Inflammatory macrophage treated with lipopolysaccharide for 1 hour (primary cell): Measurements from ENCODE around the gene RCSD1.
"Not testable (repeated sequence)": the region's sequence is repeated elsewhere in the genome, so short reads cannot be mapped to it uniquely, and the experiment has no call there.

ENCODE experiments used
- DNase-seq, 2 donors: peaks; one replicate each; pipeline ENCODE4 v3.0.0-alpha.2; 2020 to 2022

The RCSD1 gene

DNA sequence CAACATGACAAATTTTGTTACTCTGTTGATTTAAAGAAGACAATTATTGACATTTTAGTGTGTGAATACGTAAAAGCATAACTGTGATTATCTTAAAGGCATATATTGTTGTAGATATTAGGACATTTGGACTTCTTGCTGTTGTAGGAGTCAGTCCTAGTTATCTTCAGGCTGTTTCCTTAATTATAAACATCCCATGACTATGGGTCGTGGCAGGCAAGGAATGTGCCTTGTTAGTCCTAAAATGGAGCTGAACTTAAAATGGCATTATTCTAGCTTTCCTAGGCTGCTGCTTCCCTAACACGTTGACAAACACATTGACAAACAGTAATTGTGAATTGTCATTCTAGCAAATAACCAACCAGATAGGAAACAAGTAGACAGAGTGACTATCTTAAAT is 87.3 kb downstream of the RCSD1 start:
- peak in 1 of 2 donors; percentile 3 for DNase-seq

DNA sequence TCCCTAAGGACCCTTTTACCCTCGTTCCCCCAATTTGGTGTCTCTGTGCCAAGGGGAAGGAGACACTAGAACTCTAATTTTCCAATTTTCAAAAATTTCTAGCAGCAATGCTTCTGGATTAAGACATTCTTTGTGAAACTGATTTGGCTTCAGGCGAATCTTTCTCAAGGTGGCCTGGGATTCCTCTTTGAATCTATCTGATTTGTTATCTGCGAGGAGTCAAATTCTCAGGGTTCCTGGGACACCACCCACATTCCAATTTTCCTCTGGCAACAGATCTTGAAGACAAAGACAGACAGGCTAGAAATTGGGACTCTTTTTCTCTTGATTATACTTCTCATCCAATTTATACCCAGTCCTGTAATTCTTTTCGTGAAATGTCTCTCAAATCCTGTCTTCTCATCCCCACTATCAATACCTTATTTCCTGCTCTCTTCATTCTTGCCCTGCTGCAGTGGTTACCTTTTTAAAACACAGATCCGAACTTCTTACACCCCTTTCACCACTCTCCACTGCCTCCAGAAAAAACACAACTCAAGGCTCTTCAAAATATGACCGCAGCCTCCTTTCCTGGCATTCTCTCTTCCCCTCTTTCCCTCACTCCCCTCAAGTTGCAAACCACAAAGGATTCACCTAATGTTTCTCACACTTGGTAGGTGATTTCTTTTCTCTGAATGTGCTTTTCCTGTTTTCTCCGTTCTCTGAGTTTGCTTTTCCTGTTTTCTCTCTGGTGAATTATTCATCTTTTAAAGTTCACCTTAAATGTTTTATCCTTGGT is 89.1 kb downstream of the RCSD1 start:
- no peak for DNase-seq

DNA sequence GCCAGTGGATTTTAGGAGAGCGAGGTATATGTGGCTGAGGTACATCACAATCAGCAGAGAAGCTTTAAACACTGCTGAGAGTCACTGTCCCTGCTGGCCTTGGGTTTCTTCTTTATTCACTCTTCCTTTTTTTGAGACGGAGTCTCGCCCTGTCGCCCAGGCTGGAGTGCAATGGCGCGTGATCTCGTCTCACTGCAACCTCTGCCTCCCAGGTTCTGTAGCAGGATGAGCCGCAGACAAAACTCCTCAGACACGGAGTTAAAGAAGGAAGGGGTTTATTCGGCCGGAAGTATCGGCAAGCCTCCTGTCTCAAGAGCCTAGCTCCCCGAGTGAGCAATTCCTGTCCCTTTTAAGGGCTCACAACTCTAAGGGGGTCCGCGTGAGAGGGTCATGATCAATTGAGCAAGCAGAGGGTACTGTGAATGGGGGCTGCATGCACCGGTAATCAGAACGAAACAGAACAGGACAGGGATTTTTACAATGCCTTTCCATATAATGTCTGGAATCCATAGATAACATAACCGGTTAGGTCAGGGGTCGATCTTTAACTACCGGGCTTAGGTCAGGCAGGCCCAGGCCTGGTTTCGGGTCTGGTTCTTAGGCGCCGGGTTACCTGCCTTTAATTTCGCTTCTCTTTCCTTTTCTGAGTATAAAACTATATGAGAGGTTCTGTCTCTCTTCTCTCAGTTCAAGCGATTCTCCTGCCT is 89.8 kb downstream of the RCSD1 start:
- DNase-seq = peak in 1 of 2 donors; percentile 4

DNA sequence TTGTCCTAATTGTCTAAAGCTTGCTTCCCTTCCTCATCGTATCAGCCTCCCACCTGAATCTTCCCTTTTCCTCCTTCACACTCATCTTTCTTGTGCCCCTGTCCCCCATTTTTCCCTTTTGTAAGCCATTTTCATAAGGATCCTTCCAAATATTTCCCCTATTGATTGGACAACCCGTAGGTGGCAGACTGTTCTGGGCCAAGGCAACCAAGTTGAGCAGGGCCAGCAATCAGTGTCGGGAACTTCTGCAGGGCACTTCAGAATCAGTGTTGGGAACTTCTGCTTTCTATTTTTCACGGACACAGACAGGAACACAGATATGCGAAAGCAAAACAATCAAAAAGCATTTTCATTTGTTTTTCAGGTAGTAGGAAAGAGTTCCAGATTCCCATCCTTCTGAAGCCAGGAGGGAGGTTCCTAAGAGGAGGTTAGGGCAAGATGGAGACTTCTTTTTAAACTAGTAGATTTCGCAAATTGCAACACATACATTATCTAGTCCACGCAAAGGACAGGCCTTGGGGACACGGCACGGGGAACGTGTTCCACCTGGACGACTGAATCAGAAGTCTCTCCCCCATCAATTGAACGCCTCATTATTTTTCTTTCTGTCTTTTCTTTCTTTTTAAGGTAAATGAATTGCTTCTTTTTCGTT is 91.1 kb downstream of the RCSD1 start:
- peak; percentile 56 to 64 for DNase-seq

DNA sequence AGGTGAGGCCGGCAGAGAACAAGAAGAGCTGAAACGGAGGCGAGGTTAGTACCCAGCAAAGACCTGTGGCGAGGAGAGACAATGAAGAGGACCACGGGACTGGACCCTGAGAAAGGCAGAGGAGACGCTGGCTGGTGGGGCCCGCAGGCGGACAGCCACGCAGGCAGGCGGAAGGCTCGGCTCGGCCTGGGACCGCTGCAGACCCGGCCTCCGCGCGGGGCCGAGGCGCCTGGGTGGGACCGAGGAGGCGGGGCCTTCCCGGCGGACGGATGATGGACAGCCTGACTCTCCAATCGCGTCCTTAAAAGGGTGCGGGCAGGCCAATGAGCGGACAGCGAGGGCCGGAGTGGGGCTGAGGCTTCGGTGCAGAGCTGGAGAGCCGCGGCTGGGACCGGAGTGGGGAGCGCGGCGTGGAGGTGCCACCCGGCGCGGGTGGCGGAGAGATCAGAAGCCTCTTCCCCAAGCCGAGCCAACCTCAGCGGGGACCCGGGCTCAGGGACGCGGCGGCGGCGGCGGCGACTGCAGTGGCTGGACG is 91.7 kb downstream of the RCSD1 start, which contains the start of gene MPZL1:
Gene MPZL1, plus strand, starts transcription at position 366 of the 535 bp plus-strand sequence. CDS start 170 bp downstream, outside the sequence.
- DNase-seq = peak; percentile 88 to 99

DNA sequence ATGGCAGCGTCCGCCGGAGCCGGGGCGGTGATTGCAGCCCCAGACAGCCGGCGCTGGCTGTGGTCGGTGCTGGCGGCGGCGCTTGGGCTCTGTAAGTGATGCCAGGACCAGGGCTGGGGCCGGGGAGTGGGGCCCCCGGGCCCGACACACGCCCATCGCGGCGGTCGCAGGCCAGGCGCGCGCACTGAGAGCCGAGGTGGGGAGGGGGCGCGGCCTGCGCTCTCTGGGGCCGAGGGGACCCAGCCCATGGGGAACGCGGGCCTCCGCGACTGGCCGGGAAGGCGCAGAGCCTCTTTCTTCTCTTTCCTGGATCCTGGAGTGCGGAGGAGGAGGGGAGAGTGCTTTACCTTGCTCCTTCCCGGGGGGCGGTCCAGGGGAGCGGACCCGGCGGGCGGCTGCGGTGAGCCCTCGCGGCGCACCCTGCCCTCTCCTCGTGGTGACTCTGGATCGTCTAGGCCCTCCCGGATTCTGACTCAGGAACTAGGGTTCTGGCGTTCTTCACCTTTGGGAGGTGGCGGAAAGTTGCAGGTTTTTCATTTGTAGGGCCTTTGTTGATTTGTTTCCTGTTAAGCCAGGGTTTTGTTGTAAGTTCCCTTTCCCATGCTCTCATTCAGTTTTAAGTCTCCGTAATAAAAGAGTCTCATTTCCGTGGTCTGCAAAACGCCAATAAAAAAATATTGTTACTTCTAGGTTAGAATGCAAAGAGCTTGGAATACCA is 92.3 kb downstream of the RCSD1 start:
- DNase-seq = no peak

DNA sequence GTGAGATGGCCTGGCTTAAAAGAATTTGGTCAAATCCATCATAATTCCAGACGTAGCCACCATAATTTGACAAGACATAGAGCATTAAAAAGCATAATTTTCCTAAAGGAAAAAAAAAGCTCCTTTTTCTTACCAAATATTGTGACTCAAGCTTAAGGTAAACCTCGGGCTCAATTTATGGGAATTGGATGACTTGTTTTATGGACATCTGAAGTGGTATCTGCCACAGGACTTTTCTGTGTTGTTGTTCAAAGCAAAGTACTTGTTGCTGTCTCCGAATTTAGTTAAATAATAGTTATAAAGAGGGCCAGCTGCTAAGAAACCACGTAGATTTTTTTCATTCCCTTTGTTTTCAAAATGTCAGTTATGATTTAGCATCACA is 92.8 kb downstream of the RCSD1 start:
- DNase-seq = no peak

DNA sequence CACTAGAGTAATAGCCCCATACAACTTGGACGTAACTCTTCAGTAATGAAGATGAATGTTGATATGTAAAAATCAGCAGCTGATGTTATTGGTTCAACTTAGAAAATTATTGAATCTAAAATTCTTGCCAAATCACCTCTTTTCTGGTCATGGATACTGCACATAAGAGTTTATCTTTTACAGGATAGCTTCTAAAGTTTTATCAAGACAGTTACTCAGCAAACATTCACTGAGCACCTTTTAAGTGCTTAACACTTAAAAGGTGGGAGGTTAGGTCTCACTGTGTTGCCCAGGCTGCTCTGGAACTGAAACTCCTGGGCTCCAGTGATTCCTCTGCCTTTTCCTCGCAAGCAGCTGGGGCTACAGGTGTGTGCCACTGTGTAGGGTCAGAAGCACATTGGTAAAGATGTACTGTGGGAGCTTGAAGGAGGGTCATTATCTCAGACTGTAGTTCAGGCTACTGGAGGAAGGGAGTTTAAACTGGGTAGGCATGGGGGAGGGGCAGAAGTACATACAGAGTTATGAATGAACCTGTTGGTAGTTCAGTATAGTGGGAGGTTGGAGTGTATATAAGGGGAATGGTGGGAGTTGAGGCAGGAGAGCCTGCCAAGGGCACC is 93.8 kb downstream of the RCSD1 start:
- no peak for DNase-seq

DNA sequence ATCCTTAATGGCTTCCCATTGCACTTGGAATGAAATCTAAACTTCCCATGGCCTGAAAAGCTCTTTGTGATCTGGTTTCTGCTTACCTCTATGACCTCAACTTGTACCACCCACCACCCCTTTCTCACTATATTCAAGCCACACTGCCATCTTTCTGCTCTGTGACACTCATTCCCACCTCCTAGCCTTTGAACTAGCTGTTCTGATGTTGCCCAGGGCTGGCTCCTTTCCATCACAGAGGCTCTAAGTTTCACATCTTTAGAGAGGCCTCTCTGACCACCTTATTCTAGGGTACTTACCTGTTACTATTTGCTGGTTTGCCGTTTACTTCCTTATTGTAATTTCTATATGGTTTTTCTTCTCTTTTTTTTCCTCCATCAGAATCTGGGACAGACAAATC is 96.0 kb downstream of the RCSD1 start:
- DNase-seq = no peak

DNA sequence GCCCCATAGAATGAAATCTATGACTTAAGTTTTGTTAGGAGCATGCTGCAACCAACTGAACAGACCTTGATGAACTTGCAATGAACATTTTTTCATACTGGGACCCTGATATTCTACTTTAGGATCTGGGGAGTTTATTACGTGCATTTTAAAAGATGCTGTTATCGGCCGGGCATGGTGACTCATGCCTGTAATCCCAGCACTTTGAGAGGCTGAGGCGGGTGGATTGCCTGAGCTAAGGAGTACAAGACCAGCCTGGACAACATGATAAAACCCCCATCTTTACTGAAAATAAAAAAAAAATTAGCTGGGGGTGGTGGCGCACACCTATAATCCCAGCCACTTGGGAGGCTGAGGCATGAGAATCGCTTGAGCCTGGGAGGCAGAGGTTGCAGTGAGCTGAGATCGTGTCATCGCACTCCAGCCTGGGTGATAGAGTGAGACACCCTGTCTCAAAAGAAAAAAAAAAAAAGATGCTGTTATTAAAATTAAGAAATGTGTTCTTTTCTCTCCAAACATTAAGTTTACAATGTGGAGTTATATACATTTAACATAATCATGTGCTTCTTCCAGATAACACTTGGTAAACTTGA is 98.9 kb downstream of the RCSD1 start:
- DNase-seq = no peak

DNA sequence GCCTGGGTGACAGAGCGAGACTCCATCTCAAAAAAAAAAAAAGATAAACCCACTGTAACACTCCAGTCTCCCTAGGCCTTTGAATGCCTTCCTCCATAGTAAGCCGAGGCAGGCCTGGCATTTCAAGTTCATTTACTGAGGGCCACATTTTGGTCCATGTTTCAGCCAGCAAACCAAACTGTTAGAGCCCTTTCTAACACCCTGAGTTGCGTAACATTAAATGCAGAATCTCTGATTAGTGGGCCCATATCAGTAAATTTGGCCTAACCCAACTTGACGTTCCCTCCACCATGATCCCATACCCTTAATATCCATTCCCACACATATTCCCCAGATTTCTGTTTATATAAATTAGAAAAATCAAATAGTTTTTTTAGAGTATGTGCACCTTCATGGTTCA is 104.2 kb downstream of the RCSD1 start:
- DNase-seq = no peak

DNA sequence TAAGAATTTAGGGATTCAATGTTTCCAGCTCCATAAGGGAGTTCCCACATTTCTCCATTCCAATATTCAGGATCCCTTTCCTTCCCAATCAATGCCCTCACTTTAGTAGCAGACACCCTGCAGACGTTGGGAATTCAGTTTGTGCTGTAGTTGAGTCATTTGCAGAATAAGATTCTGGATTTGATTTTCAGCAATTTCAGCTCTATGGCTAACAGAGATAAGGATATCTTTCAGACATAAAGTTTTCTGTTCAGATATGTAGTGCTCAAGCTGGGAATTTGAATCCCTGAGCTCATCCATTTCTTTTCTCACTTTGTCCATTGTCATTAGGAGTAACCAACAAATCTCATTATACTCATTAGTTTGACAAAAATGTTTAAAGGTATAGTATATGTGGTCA is 104.8 kb downstream of the RCSD1 start:
- DNase-seq = no peak

DNA sequence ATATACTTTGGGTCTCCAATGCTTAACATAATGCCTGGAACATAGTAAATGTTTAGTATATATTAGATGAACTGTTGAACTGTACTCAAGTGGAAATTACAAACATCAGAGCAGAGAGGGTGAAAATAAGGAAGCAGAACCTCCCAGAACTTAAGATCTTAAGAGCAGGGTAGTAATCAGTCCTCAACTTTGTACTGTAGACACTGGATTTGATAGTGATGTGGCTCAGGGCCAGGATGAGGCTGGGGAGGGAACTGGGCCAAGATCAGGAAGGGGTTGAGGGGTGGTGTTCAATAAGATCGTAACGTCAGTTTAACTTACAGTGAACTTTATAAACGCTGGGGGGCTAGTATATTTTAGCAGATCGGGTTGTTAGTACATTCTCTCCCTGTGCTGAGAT is 107.1 kb downstream of the RCSD1 start:
- no peak for DNase-seq

DNA sequence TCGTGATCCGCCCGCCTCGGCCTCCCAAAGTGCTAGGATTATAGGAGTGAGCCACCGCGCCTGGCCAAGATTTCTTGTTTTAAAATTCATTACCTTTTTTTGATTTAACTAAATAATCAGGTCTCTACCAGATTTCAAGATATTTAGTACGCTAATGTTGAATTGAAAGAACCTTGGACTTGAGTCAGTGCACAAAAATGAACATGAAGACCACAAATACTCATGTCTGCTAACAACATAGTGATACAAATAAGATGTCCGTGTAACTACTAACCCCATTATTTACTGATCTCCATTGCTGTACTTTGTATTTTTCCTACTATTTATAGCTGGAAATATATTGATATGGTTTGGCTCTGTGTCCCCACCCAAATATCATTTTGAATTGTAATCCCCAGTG is 108.1 kb downstream of the RCSD1 start:
- DNase-seq = no peak

DNA sequence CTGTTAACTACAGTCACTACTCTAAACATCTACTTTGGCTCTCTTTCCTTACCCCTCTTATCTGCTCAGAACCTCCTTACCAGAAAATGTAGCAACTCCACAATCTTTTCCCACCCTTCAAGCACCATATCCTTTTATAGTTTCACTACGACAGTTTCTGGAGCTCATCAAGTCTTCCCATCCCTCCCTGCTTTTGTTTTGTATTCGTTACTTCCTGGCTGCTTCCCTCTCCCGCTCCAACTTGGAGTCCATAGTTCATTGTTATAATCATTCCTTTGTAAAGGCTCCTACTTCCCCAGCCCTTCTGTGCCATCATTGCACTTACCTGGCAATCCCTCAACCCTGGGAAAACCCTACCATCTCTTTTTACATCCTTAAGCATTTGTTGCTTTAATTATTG is 109.7 kb downstream of the RCSD1 start:
- no peak for DNase-seq

DNA sequence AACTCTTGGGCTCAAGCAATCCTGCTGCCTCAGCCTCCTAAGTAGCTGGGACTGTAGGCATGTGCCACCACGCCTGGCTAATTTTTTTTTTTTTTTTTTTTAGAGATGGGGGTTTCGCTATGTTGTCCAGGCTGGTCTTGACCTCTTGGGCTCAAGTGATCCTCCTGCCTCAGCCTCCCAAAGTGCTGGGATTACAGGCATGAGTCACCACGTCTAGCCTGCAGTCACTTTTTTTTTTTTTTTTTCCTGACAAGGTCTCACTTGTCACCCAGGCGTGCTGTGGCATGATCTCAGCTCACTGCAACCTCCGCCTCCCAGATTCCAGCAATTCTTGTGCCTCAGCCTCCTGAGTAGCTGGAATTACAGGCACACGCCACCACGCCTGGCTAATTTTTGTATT is 111.1 kb downstream of the RCSD1 start:
- DNase-seq = not testable (repeated sequence)

DNA sequence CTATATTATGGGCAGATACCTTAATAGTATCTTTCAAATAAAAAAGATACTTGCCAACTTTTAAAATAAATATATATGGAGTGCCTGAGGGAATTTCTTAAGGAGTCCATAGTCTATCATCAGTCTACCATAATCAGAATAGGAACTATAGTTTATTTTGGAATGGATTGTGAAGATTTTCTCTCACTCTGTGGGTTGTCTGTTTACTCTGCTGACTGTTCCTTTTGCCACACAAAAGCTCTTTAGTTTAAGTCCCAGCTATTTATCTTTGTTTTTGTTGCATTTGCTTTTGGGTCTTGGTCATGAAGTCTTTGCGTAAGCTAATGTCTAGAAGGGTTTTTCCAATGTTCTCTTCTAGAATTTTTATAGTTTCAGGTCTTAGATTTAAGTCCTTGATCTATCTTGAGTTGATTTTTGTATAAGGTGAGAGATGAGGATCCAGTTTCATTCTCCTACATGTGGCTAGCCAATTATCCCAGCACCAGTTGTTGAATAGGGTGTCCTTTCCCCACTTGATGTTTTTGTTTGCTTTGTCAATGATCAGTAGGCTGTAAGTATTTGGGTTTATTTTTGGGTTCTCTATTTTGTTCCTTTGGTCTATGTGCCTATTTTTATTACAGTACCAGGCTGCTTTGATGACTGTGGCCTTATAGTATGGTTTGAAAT is 112.5 kb downstream of the RCSD1 start:
- not testable (repeated sequence) for DNase-seq

DNA sequence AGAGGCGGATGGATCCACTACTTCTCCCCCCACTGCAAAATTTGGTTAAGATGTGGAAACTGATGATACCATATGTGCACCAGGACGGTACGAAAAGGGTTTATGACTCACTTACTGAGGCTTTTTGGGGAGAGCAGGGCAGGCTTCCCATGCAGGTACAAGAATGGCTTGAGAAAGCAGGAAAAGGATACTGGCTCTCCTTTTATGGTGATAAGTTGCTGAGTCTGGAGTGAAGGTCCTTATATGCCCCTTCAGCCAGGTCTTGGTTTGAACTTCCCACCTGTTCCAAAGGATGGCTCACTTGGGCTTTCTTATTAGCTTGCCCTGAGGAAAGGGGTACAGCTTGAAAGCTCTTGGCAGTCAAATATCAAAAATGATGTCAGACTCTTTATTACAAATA is 114.9 kb downstream of the RCSD1 start:
- no peak for DNase-seq

DNA sequence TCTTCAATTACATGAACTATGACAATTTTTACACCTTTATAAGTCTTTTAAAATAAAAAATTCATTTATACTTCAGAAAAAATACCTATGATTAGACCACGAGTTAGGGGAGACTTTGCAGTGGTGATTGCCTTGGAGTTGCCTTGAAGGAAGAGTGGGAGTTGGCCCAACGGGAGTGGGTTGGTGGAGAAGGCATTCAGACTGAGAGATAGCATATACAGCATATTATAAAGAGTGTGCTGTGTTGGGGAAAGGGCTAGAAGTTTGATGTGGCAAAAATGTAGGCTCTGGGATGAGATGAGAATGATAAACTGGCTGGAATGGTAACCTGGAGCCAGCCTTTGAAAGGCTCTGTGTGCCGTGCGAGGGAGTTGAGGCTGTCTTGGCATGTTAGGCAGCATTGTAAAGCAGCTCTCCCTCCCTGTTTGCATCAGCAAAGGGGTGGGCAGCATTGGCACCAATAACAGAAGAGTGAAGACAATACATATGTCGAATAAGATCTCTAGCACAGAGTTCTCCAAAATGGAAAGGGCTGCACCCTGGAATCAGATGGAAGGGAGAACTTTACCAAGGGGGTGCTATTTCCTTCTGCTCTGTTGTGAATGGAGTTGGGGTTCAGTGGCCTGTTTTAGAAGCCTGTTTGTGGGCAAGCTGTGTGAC is 116.1 kb downstream of the RCSD1 start:
- no peak for DNase-seq

DNA sequence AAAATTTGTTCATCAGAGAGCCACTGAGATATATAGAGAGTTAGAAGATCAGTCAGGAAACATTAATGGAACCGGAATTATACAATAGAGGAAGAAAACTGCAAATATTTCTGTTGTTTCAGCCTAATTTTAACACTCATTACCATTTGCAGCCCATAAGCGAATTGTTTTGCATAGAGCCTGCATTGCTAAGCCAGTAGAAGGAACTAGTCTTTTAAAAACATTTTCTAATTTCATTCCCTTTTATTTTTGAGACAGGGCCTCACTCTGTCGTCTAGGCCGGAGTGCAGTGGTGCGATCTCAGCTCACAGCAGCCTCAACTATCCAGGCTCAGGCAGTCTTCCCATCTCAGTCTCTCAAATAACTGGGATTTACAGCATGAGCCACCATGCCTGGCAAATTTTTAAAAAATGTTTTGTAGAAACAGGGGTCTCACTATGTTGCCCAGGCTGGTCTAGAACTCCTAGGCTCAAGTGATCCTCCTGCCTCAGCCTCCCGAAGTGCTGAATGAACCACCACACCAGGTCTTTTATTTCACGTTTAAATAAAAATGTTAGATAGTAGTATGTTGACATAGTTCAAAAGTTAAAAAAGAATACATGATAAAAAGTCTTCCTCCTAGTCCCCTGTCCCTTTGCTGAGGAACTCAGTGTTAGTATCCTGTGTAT is 117.1 kb downstream of the RCSD1 start:
- no peak for DNase-seq
